NCI-H226 (cell line): ENCODE results near the gene TYW1B.
"Not testable (repeated sequence)": the region's sequence is repeated elsewhere in the genome, so short reads cannot be mapped to it uniquely, and the experiment has no call there.

ENCODE experiments used
- DNase-seq: peaks from one replicate; pipeline ENCODE4 v3.0.0-alpha.2; 2015

Gene TYW1B

GRCh38 chr7:72621761-72622187 is 206.2 kb downstream of the TYW1B start:
- DNase-seq = not testable (repeated sequence)

- not testable (repeated sequence) for DNase-seq
Observed at GRCh38 chr7:72620923-72621322, 207.1 kb downstream of the TYW1B start.

- DNase-seq = not testable (repeated sequence)
Observed at GRCh38 chr7:72618435-72619180, 209.4 kb downstream of the TYW1B start.

GRCh38 chr7:72609761-72610160 is 218.2 kb downstream of the TYW1B start:
- DNase-seq = not testable (repeated sequence)

- DNase-seq = not testable (repeated sequence)
Observed at GRCh38 chr7:72607988-72608387, 220.0 kb downstream of the TYW1B start.

GRCh38 chr7:72605863-72606431 is 222.1 kb downstream of the TYW1B start:
- DNase-seq = not testable (repeated sequence)

GRCh38 chr7:72604771-72605611 is 223.0 kb downstream of the TYW1B start:
- not testable (repeated sequence) for DNase-seq

GRCh38 chr7:72603476-72603875 is 224.5 kb downstream of the TYW1B start:
- not testable (repeated sequence) for DNase-seq

- DNase-seq = no peak
Observed at GRCh38 chr7:72603073-72603472, 224.9 kb downstream of the TYW1B start.

- DNase-seq = not testable (repeated sequence)
Observed at GRCh38 chr7:72601683-72602082, 226.3 kb downstream of the TYW1B start.

GRCh38 chr7:72590023-72590422 is 238.0 kb downstream of the TYW1B start:
- DNase-seq = not testable (repeated sequence)

GRCh38 chr7:72587267-72587666 is 240.7 kb downstream of the TYW1B start:
- not testable (repeated sequence) for DNase-seq

GRCh38 chr7:72584576-72584975 is 243.4 kb downstream of the TYW1B start:
- not testable (repeated sequence) for DNase-seq

GRCh38 chr7:72583620-72584361 is 244.2 kb downstream of the TYW1B start:
- not testable (repeated sequence) for DNase-seq

GRCh38 chr7:72580142-72580770 is 247.7 kb downstream of the TYW1B start:
- DNase-seq = not testable (repeated sequence)

GRCh38 chr7:72577107-72577506 is 250.9 kb downstream of the TYW1B start:
- no peak for DNase-seq

- DNase-seq = not testable (repeated sequence)
Observed at GRCh38 chr7:72561988-72562387, 266.0 kb downstream of the TYW1B start.

- DNase-seq = not testable (repeated sequence)
Observed at GRCh38 chr7:72559546-72559945, 268.5 kb downstream of the TYW1B start.

GRCh38 chr7:72556733-72557132 is 271.3 kb downstream of the TYW1B start:
- not testable (repeated sequence) for DNase-seq

- DNase-seq = not testable (repeated sequence)
Observed at GRCh38 chr7:72555238-72555637, 272.8 kb downstream of the TYW1B start.

- not testable (repeated sequence) for DNase-seq
Observed at GRCh38 chr7:72554401-72554800, 273.6 kb downstream of the TYW1B start.

GRCh38 chr7:72550454-72550853 is 277.5 kb downstream of the TYW1B start:
- not testable (repeated sequence) for DNase-seq
